NT2/D1 (cell line): ENCODE data around the gene LYG1.

Experiments used
- YY1 ChIP-seq: IDR thresholded peaks from 2 replicates; pipeline ENCODE4 v1.6.1; 2011; ENCODE audit not compliant: insufficient read length, insufficient read depth
- ZNF274 ChIP-seq: IDR thresholded peaks from 2 replicates; pipeline ENCODE4 v1.6.1; 2011; ENCODE audit warnings: mild to moderate bottlenecking, low read depth, low read length

GRCh38 chr2:99340669-99341236 is 39.8 kb upstream of the LYG1 start:
- TF ChIP-seq ZNF274, result no peak
- no peak for TF ChIP-seq YY1
